SK-N-SH treated with all-trans-retinoic acid at 6 μM for 48 hours (cell line): ENCODE results near the gene MX2.
"Not testable (repeated sequence)": the region's sequence is repeated elsewhere in the genome, so short reads cannot be mapped to it uniquely, and the experiment has no call there.

Experiments
- ATAC-seq: fragments of 200-7000 bp; cut with Tn5 transposase; 3 replicates; pipeline ENCODE4 v1.9.1; 2020; ENCODE audit warnings: mild to moderate bottlenecking, moderate library complexity
- ARNTL ChIP-seq: fragments of 450-650 bp; formaldehyde crosslinking; IDR thresholded peaks from 2 replicates; pipeline ENCODE4 v1.5.0; 2020; ENCODE audit warnings: low read depth, mild to moderate bottlenecking, moderate library complexity, borderline replicate concordance
- BACH2 ChIP-seq: fragments of 250-450 bp; sonication (Bioruptor Pico); IDR thresholded peaks from 2 replicates; pipeline ENCODE4 v1.9.0; 2021; ENCODE audit warnings: mild to moderate bottlenecking, borderline replicate concordance
- CREB5 ChIP-seq: fragments of 250-450 bp; sonication (Bioruptor Pico); IDR thresholded peaks from 2 replicates; pipeline ENCODE4 v1.5.1; 2020; ENCODE audit warnings: low read depth, mild to moderate bottlenecking, moderate library complexity
- CSDC2 ChIP-seq: fragments of 250-450 bp; sonication (Bioruptor Pico); IDR thresholded peaks from 2 replicates; pipeline ENCODE4 v1.5.0; 2020; ENCODE audit warnings: mild to moderate bottlenecking, moderate library complexity
- CSRNP3 ChIP-seq: fragments of 250-450 bp; sonication (Bioruptor Pico); IDR thresholded peaks from 2 replicates; pipeline ENCODE4 v1.5.1; 2021; ENCODE audit warnings: mild to moderate bottlenecking, moderate library complexity
- ESRRG ChIP-seq: fragments of 250-450 bp; sonication (Bioruptor Pico); IDR thresholded peaks from 2 replicates; pipeline ENCODE4 v1.6.1; 2021; ENCODE audit warnings: mild to moderate bottlenecking
- GLIS3 ChIP-seq: fragments of 250-450 bp; sonication (Bioruptor Pico); IDR thresholded peaks from 2 replicates; pipeline ENCODE4 v1.5.0; 2020; ENCODE audit warnings: mild to moderate bottlenecking, moderate library complexity
- ISL1 ChIP-seq: fragments of 250-450 bp; sonication (Bioruptor Pico); IDR thresholded peaks from 2 replicates; pipeline ENCODE4 v2.1.2; 2022; ENCODE audit warnings: mild to moderate bottlenecking, moderate library complexity
- OSR1 ChIP-seq: fragments of 250-450 bp; sonication (Bioruptor Pico); IDR thresholded peaks from 2 replicates; pipeline ENCODE4 v1.8.0; 2022; ENCODE audit warnings: moderate library complexity, mild to moderate bottlenecking, inconsistent platforms
- PATZ1 ChIP-seq: fragments of 250-450 bp; sonication (Bioruptor Pico); IDR thresholded peaks from 2 replicates; pipeline ENCODE4 v1.8.0; 2020; ENCODE audit warnings: mild to moderate bottlenecking, moderate library complexity, borderline replicate concordance
- POU6F1 ChIP-seq: fragments of 250-450 bp; sonication (Bioruptor Pico); IDR thresholded peaks from 2 replicates; pipeline ENCODE4 v1.8.0; 2021; ENCODE audit warnings: low read depth, mild to moderate bottlenecking, moderate library complexity, borderline replicate concordance
- PPARA ChIP-seq: fragments of 250-450 bp; sonication (Bioruptor Pico); IDR thresholded peaks from 2 replicates; pipeline ENCODE4 v1.5.0; 2020; ENCODE audit warnings: mild to moderate bottlenecking, borderline replicate concordance
- RARB ChIP-seq: fragments of 250-450 bp; sonication (Bioruptor Pico); IDR thresholded peaks from 2 replicates; pipeline ENCODE4 v1.8.0; 2021; ENCODE audit warnings: mild to moderate bottlenecking, moderate library complexity
- SNAI2 ChIP-seq: fragments of 250-450 bp; sonication (Bioruptor Pico); IDR thresholded peaks from 2 replicates; pipeline ENCODE4 v1.5.0; 2020; ENCODE audit warnings: mild to moderate bottlenecking, moderate library complexity
- TCF4 ChIP-seq: fragments of 250-450 bp; sonication (Bioruptor Pico); IDR thresholded peaks from 2 replicates; pipeline ENCODE4 v1.8.0; 2021; ENCODE audit warnings: mild to moderate bottlenecking, moderate library complexity, borderline replicate concordance
- TOX ChIP-seq: fragments of 250-450 bp; sonication (Bioruptor Pico); IDR thresholded peaks from 2 replicates; pipeline ENCODE4 v1.8.0; 2021; ENCODE audit warnings: mild to moderate bottlenecking, moderate library complexity, borderline replicate concordance
- TSHZ2 ChIP-seq: fragments of 250-450 bp; sonication (Bioruptor Pico); IDR thresholded peaks from 2 replicates; pipeline ENCODE4 v1.5.0; 2020; ENCODE audit warnings: mild to moderate bottlenecking, moderate library complexity
- ZC3H10 ChIP-seq: fragments of 250-450 bp; sonication (Bioruptor Pico); IDR thresholded peaks from 2 replicates; pipeline ENCODE4 v1.5.1; 2021; ENCODE audit warnings: mild to moderate bottlenecking, moderate library complexity
- ZFP3 ChIP-seq: fragments of 250-450 bp; sonication (Bioruptor Pico); IDR thresholded peaks from 2 replicates; pipeline ENCODE4 v1.5.0; 2020; ENCODE audit warnings: mild to moderate bottlenecking, moderate library complexity
- ZFP30 ChIP-seq: fragments of 450-650 bp; formaldehyde crosslinking; IDR thresholded peaks from 2 replicates; pipeline ENCODE4 v1.5.0; 2022; ENCODE audit warnings: mild to moderate bottlenecking, moderate library complexity
- ZNF565 ChIP-seq: fragments of 450-650 bp; formaldehyde crosslinking; conservative IDR thresholded peaks from 2 replicates; pipeline ENCODE4 v1.5.0; 2020; ENCODE audit warnings: low read depth, mild to moderate bottlenecking, moderate library complexity
- ZNF70 ChIP-seq: fragments of 450-650 bp; formaldehyde crosslinking; IDR thresholded peaks from 2 replicates; pipeline ENCODE4 v1.5.0; 2020; ENCODE audit warnings: mild to moderate bottlenecking, moderate library complexity
- ZNF8 ChIP-seq: fragments of 450-650 bp; formaldehyde crosslinking; IDR thresholded peaks from 2 replicates; pipeline ENCODE4 v1.5.0; 2020; ENCODE audit warnings: mild to moderate bottlenecking, moderate library complexity

The MX2 gene

GRCh38 chr21:41419921-41420862, 58.4 kb downstream of the MX2 start:
- TF ChIP-seq POU6F1 (CRISPR knock-in tag) (no peak), CREB5 (CRISPR knock-in tag) (no peak), ZNF8 (CRISPR knock-in tag) (no peak), ARNTL (CRISPR knock-in tag) (no peak), OSR1 (CRISPR knock-in tag) (no peak), CSRNP3 (no peak), TOX (CRISPR knock-in tag) (no peak), ZFP3 (CRISPR knock-in tag) (no peak), PATZ1 (CRISPR knock-in tag) (no peak), ZNF70 (no peak), GLIS3 (no peak), PPARA (CRISPR knock-in tag) (no peak), CSDC2 (CRISPR knock-in tag) (no peak), ISL1 (CRISPR knock-in tag) (no peak), TCF4 (CRISPR knock-in tag) (no peak), ZC3H10 (no peak), ZFP30 (CRISPR knock-in tag) (no peak)
- peak; percentile 93 for ATAC-seq

GRCh38 chr21:41420998-41421397, 59.2 kb downstream of the MX2 start:
- not testable (repeated sequence) for ATAC-seq

GRCh38 chr21:41422546-41423304, 60.9 kb downstream of the MX2 start:
- ATAC-seq: no peak
- TF ChIP-seq SNAI2 (no peak), CSDC2 (CRISPR knock-in tag) (no peak), OSR1 (CRISPR knock-in tag) (no peak), ZFP3 (CRISPR knock-in tag) (no peak), PPARA (CRISPR knock-in tag) (no peak), GLIS3 (no peak), ZNF565 (no peak), ESRRG (CRISPR knock-in tag) (no peak), PATZ1 (CRISPR knock-in tag) (no peak), ZNF8 (CRISPR knock-in tag) (no peak), TOX (CRISPR knock-in tag) (no peak), CSRNP3 (no peak), RARB (CRISPR knock-in tag) (no peak), ARNTL (CRISPR knock-in tag) (no peak), TSHZ2 (CRISPR knock-in tag) (no peak), BACH2 (CRISPR knock-in tag) (no peak), ISL1 (CRISPR knock-in tag) (no peak)

GRCh38 chr21:41423305-41423636, 61.4 kb downstream of the MX2 start:
- ATAC-seq: not testable (repeated sequence)
